Neural cell (in vitro differentiated cells): Measurements from ENCODE around the gene PHACTR3.

Experiments used
- EP300 ChIP-seq: fragments of 450-650 bp; conservative IDR thresholded peaks from 2 replicates; pipeline ENCODE4 v1.6.1; 2014; ENCODE audit warnings: antibody characterized with exemption, mild to moderate bottlenecking, moderate library complexity; ENCODE audit not compliant: poor library complexity, severe bottlenecking
- EZH2 ChIP-seq: fragments of 200-600, 300-800 bp; shearing (Covaris generic), sonication (generic); IDR thresholded peaks from 2 replicates; pipeline ENCODE4 v1.6.1; 2014; ENCODE audit warnings: antibody characterized with exemption, low read length, borderline replicate concordance, mild to moderate bottlenecking; ENCODE audit not compliant: insufficient read depth, poor library complexity, severe bottlenecking
- MXI1 ChIP-seq: fragments of 450-650 bp; conservative IDR thresholded peaks from 2 replicates; pipeline ENCODE4 v1.6.1; 2014; ENCODE audit warnings: antibody characterized with exemption, mild to moderate bottlenecking; ENCODE audit not compliant: poor library complexity, severe bottlenecking
- POLR2AphosphoS5 ChIP-seq: IDR thresholded peaks from 2 replicates; pipeline ENCODE4 v1.6.1; 2012
- SMC3 ChIP-seq: fragments of 450-650 bp; conservative IDR thresholded peaks from 2 replicates; pipeline ENCODE4 v1.6.1; 2014; ENCODE audit warnings: antibody characterized with exemption, mild to moderate bottlenecking, moderate library complexity; ENCODE audit not compliant: poor library complexity
- TAF1 ChIP-seq: IDR thresholded peaks from 2 replicates; pipeline ENCODE4 v1.6.1; 2012; ENCODE audit warnings: low read depth
- TF ChIP-seq, protein P1 (sequence below): fragments of 450-650 bp; IDR thresholded peaks from 2 replicates; pipeline ENCODE4 v1.5.1; 2014; ENCODE audit warnings: antibody characterized with exemption, mild to moderate bottlenecking, moderate library complexity; ENCODE audit not compliant: poor library complexity, severe bottlenecking
- TF ChIP-seq, protein P2 (sequence below): IDR thresholded peaks from 2 replicates; pipeline ENCODE4 v1.6.1; 2012; ENCODE audit warnings: borderline replicate concordance

- TF ChIP-seq SMC3 (no peak), EZH2 (no peak), POLR2AphosphoS5 (no peak), MXI1 (no peak), EP300 (no peak), TAF1 (no peak)
- TF ChIP-seq, protein P1, sequence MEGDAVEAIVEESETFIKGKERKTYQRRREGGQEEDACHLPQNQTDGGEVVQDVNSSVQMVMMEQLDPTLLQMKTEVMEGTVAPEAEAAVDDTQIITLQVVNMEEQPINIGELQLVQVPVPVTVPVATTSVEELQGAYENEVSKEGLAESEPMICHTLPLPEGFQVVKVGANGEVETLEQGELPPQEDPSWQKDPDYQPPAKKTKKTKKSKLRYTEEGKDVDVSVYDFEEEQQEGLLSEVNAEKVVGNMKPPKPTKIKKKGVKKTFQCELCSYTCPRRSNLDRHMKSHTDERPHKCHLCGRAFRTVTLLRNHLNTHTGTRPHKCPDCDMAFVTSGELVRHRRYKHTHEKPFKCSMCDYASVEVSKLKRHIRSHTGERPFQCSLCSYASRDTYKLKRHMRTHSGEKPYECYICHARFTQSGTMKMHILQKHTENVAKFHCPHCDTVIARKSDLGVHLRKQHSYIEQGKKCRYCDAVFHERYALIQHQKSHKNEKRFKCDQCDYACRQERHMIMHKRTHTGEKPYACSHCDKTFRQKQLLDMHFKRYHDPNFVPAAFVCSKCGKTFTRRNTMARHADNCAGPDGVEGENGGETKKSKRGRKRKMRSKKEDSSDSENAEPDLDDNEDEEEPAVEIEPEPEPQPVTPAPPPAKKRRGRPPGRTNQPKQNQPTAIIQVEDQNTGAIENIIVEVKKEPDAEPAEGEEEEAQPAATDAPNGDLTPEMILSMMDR: no peak
- TF ChIP-seq, protein P2, sequence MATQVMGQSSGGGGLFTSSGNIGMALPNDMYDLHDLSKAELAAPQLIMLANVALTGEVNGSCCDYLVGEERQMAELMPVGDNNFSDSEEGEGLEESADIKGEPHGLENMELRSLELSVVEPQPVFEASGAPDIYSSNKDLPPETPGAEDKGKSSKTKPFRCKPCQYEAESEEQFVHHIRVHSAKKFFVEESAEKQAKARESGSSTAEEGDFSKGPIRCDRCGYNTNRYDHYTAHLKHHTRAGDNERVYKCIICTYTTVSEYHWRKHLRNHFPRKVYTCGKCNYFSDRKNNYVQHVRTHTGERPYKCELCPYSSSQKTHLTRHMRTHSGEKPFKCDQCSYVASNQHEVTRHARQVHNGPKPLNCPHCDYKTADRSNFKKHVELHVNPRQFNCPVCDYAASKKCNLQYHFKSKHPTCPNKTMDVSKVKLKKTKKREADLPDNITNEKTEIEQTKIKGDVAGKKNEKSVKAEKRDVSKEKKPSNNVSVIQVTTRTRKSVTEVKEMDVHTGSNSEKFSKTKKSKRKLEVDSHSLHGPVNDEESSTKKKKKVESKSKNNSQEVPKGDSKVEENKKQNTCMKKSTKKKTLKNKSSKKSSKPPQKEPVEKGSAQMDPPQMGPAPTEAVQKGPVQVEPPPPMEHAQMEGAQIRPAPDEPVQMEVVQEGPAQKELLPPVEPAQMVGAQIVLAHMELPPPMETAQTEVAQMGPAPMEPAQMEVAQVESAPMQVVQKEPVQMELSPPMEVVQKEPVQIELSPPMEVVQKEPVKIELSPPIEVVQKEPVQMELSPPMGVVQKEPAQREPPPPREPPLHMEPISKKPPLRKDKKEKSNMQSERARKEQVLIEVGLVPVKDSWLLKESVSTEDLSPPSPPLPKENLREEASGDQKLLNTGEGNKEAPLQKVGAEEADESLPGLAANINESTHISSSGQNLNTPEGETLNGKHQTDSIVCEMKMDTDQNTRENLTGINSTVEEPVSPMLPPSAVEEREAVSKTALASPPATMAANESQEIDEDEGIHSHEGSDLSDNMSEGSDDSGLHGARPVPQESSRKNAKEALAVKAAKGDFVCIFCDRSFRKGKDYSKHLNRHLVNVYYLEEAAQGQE: no peak
These were observed 18.2 kb downstream of the PHACTR3 start for GRCh38 chr20:59622496-59622895.
